ENCODE measurements around the gene SCRT2.

SCRT2 gene

GRCh38 chr20:689348-689747, 13.7 kb upstream of the SCRT2 start:
- 86 to 87% methylated on average over 6 of the region's 6 CpGs for WGBS, 2 experiments
- H3K27ac ChIP-seq (ENCODE audit: insufficient read depth, low read depth, low read length, poor library complexity, severe bottlenecking): no peak overlapping the region
- peaks cover 9% of the 10 kb centered on the region for H3K4me1 ChIP-seq (ENCODE audit: control insufficient read depth, insufficient read depth, low read length)

GRCh38 chr20:688809-689212, 13.2 kb upstream of the SCRT2 start:
- Histone ChIP-seq H3K36me3 (ENCODE audit: control insufficient read depth, insufficient read depth, low read length) (no peaks in the 10 kb centered on the region), H3K9me3 (ENCODE audit: control insufficient read depth, low read length) (no peaks in the 10 kb centered on the region), H3K4me3 (ENCODE audit: insufficient read depth, low read depth, low read length) (no peak overlapping the region), H3K27ac (ENCODE audit: insufficient read depth, low read depth, low read length, poor library complexity, severe bottlenecking) (no peak overlapping the region), H3K27me3 (ENCODE audit: control insufficient read depth, insufficient read depth, low read length, poor library complexity, severe bottlenecking) (no peaks in the 10 kb centered on the region), H3K4me1 (ENCODE audit: control insufficient read depth, insufficient read depth, low read length) (peaks cover 9% of the 10 kb centered on the region)
- WGBS, 2 experiments: 25 to 26% methylated on average over 13 of the region's 13 CpGs

More at GRCh38 chr20:689348-689747, 13.7 kb upstream of the SCRT2 start:
- no peaks in the 10 kb centered on the region for H3K27me3 ChIP-seq (ENCODE audit: control insufficient read depth, insufficient read depth, low read length, poor library complexity, severe bottlenecking)
- no peaks in the 10 kb centered on the region for H3K9me3 ChIP-seq (ENCODE audit: control insufficient read depth, low read length)
- H3K4me3 ChIP-seq (ENCODE audit: insufficient read depth, low read depth, low read length): no peak overlapping the region
- no peaks in the 10 kb centered on the region for H3K36me3 ChIP-seq (ENCODE audit: control insufficient read depth, insufficient read depth, low read length)

GRCh38 chr20:687468-688203, 12.0 kb upstream of the SCRT2 start:
- no peak overlapping the region for H3K4me3 ChIP-seq (ENCODE audit: insufficient read depth, low read depth, low read length)
- no peaks in the 10 kb centered on the region for H3K36me3 ChIP-seq (ENCODE audit: control insufficient read depth, insufficient read depth, low read length)
- H3K27ac ChIP-seq (ENCODE audit: insufficient read depth, low read depth, low read length, poor library complexity, severe bottlenecking): no peak overlapping the region
- WGBS, 2 experiments: 88 to 90% methylated on average over 9 of the region's 9 CpGs
- H3K4me1 ChIP-seq (ENCODE audit: control insufficient read depth, insufficient read depth, low read length): peaks cover 9% of the 10 kb centered on the region
- H3K9me3 ChIP-seq (ENCODE audit: control insufficient read depth, low read length): no peaks in the 10 kb centered on the region
- no peaks in the 10 kb centered on the region for H3K27me3 ChIP-seq (ENCODE audit: control insufficient read depth, insufficient read depth, low read length, poor library complexity, severe bottlenecking)

DNA sequence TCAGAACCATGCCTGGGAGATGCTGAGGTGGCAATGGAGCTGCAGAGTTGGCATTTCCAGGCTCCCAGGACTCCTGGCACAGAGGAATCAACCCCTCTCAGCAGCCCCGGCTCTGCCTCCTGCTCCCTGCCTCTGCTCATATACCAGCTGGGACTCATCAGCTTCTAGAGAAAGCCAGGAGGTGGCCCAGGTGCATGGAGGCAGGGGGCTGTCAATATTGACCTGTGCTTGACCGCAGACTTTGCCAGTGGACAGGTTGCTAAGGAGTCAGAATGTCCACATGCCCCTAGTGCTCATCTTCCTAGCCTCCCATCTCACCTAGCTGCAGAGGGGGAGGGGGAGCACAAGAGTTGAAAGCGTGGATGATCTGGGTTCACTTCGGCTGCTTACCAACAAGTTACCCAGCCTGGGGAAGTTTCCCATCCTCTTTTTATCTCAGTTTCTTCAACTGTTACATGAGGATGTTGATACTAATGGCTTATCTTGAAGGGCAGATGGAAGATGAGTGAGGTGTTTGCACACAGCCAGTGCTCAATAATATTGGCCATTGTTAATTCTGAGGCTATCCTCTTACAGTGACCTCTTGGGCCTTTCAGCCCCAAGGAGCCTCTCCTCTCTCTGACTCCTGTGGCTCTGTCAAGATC, 9.2 kb upstream of the SCRT2 start:
- Histone ChIP-seq H3K36me3 (ENCODE audit: control insufficient read depth, insufficient read depth, low read length) (no peaks in the 10 kb centered on the region), H3K27me3 (ENCODE audit: control insufficient read depth, insufficient read depth, low read length, poor library complexity, severe bottlenecking) (no peaks in the 10 kb centered on the region), H3K9me3 (ENCODE audit: control insufficient read depth, low read length) (no peaks in the 10 kb centered on the region), H3K4me3 (ENCODE audit: insufficient read depth, low read depth, low read length) (no peak overlapping the region), H3K4me1 (ENCODE audit: control insufficient read depth, insufficient read depth, low read length) (peaks cover 9% of the 10 kb centered on the region), H3K27ac (ENCODE audit: insufficient read depth, low read depth, low read length, poor library complexity, severe bottlenecking) (no peak overlapping the region)
- WGBS, 2 experiments: 82 to 89% methylated on average over 4 of the region's 4 CpGs

DNA sequence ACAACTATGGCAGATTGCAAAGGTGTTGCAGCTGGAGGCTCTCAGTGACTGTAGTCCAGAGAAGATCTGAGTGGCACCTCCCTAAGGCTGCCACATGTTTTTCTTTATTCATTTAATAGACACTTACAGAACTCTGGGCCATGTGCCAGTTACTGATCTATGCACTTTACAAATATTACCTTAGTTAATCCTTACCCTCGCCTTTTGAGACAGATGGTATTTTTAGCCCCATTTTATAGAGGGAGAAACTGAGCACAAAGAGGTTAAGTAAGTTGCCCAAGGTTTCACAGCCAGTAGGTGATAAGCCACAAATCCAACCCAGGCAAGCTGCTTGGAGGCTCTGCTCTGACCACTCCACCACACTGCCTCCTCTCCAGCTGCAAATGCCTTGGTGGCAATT, 6.5 kb upstream of the SCRT2 start:
- Histone ChIP-seq H3K36me3 (ENCODE audit: control insufficient read depth, insufficient read depth, low read length) (no peaks in the 10 kb centered on the region), H3K4me1 (ENCODE audit: control insufficient read depth, insufficient read depth, low read length) (peaks cover under 1% of the 10 kb centered on the region), H3K4me3 (ENCODE audit: insufficient read depth, low read depth, low read length) (no peak overlapping the region), H3K27ac (ENCODE audit: insufficient read depth, low read depth, low read length, poor library complexity, severe bottlenecking) (no peak overlapping the region), H3K9me3 (ENCODE audit: control insufficient read depth, low read length) (no peaks in the 10 kb centered on the region), H3K27me3 (ENCODE audit: control insufficient read depth, insufficient read depth, low read length, poor library complexity, severe bottlenecking) (peaks cover under 1% of the 10 kb centered on the region)
- WGBS, 2 experiments: 91 to 96% methylated on average over 1 of the region's 1 CpG

GRCh38 chr20:680638-681187, 5.1 kb upstream of the SCRT2 start:
- H3K27me3 ChIP-seq (ENCODE audit: control insufficient read depth, insufficient read depth, low read length, poor library complexity, severe bottlenecking): peaks cover 15% of the 10 kb centered on the region
- no peaks in the 10 kb centered on the region for H3K9me3 ChIP-seq (ENCODE audit: control insufficient read depth, low read length)
- no peak overlapping the region for H3K4me3 ChIP-seq (ENCODE audit: insufficient read depth, low read depth, low read length)
- peaks cover 9% of the 10 kb centered on the region for H3K4me1 ChIP-seq (ENCODE audit: control insufficient read depth, insufficient read depth, low read length)
- H3K27ac ChIP-seq (ENCODE audit: insufficient read depth, low read depth, low read length, poor library complexity, severe bottlenecking): no peak overlapping the region
- WGBS, 2 experiments: 95 to 100% methylated on average over 2 of the region's 2 CpGs
- no peaks in the 10 kb centered on the region for H3K36me3 ChIP-seq (ENCODE audit: control insufficient read depth, insufficient read depth, low read length)

- no peaks in the 10 kb centered on the region for H3K36me3 ChIP-seq (ENCODE audit: control insufficient read depth, insufficient read depth, low read length)
- H3K4me1 ChIP-seq (ENCODE audit: control insufficient read depth, insufficient read depth, low read length): peaks cover 9% of the 10 kb centered on the region
- 92 to 95% methylated on average over 5 of the region's 5 CpGs for WGBS, 2 experiments
- peaks cover 36% of the 10 kb centered on the region for H3K27me3 ChIP-seq (ENCODE audit: control insufficient read depth, insufficient read depth, low read length, poor library complexity, severe bottlenecking)
- H3K9me3 ChIP-seq (ENCODE audit: control insufficient read depth, low read length): no peaks in the 10 kb centered on the region
- no peak overlapping the region for H3K27ac ChIP-seq (ENCODE audit: insufficient read depth, low read depth, low read length, poor library complexity, severe bottlenecking)
- H3K4me3 ChIP-seq (ENCODE audit: insufficient read depth, low read depth, low read length): no peak overlapping the region
Observed at GRCh38 chr20:677957-678356, 2.4 kb upstream of the SCRT2 start.

GRCh38 chr20:676967-677366, 1.4 kb upstream of the SCRT2 start:
- Histone ChIP-seq H3K9me3 (ENCODE audit: control insufficient read depth, low read length) (no peaks in the 10 kb centered on the region), H3K4me1 (ENCODE audit: control insufficient read depth, insufficient read depth, low read length) (peaks cover 16% of the 10 kb centered on the region), H3K4me3 (ENCODE audit: insufficient read depth, low read depth, low read length) (peak overlapping the region; percentile 19), H3K27me3 (ENCODE audit: control insufficient read depth, insufficient read depth, low read length, poor library complexity, severe bottlenecking) (peaks cover 36% of the 10 kb centered on the region), H3K27ac (ENCODE audit: insufficient read depth, low read depth, low read length, poor library complexity, severe bottlenecking) (no peak overlapping the region), H3K36me3 (ENCODE audit: control insufficient read depth, insufficient read depth, low read length) (no peaks in the 10 kb centered on the region)
- WGBS, 2 experiments: 83 to 85% methylated on average over 3 of the region's 3 CpGs

GRCh38 chr20:676315-676937, 824 bp upstream of the SCRT2 start:
- no peaks in the 10 kb centered on the region for H3K9me3 ChIP-seq (ENCODE audit: control insufficient read depth, low read length)
- H3K4me3 ChIP-seq (ENCODE audit: insufficient read depth, low read depth, low read length): peak overlapping the region; percentile 19
- H3K36me3 ChIP-seq (ENCODE audit: control insufficient read depth, insufficient read depth, low read length): no peaks in the 10 kb centered on the region
- peaks cover 36% of the 10 kb centered on the region for H3K27me3 ChIP-seq (ENCODE audit: control insufficient read depth, insufficient read depth, low read length, poor library complexity, severe bottlenecking)
- WGBS, 2 experiments: 3 to 4% methylated on average over 24 of the region's 24 CpGs
- no peak overlapping the region for H3K27ac ChIP-seq (ENCODE audit: insufficient read depth, low read depth, low read length, poor library complexity, severe bottlenecking)
- H3K4me1 ChIP-seq (ENCODE audit: control insufficient read depth, insufficient read depth, low read length): peaks cover 20% of the 10 kb centered on the region

GRCh38 chr20:675033-675452, 559 bp downstream of the SCRT2 start:
- H3K36me3 ChIP-seq (ENCODE audit: control insufficient read depth, insufficient read depth, low read length): no peaks in the 10 kb centered on the region
- peak overlapping the region; percentile 19 for H3K4me3 ChIP-seq (ENCODE audit: insufficient read depth, low read depth, low read length)
- H3K4me1 ChIP-seq (ENCODE audit: control insufficient read depth, insufficient read depth, low read length): peaks cover 20% of the 10 kb centered on the region
- H3K27me3 ChIP-seq (ENCODE audit: control insufficient read depth, insufficient read depth, low read length, poor library complexity, severe bottlenecking): peaks cover 36% of the 10 kb centered on the region
- H3K27ac ChIP-seq (ENCODE audit: insufficient read depth, low read depth, low read length, poor library complexity, severe bottlenecking): no peak overlapping the region
- WGBS, 2 experiments: 6% methylated on average over 25 of the region's 25 CpGs
- H3K9me3 ChIP-seq (ENCODE audit: control insufficient read depth, low read length): no peaks in the 10 kb centered on the region
